Dedifferentiated amniotic fluid mesenchymal stem cell (primary cell): ENCODE results near the gene WNT7A.

ENCODE experiments used
- DNase-seq: peaks from one replicate; pipeline ENCODE4 v3.0.0-alpha.2; 2016; ENCODE audit errors: extremely low spot score

The WNT7A gene

DNA sequence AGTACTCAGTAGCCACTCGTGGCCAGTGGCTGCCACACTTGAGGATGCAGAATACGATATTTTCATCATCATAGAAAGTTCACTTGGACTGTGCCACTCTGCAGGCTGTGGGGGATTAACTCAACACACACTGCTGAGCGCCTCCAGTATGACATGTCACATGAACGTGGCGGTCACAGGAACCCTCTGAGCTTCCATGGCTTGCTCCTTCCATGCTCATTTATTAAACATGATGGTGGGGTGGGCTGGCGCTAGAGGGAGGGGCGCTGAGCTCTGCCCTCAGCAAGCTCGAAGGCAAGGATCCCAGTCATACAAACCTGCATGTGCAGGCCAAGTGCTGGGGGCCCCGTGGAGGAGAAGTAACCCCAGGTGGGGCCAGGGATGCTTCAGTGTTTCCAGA, 85.5 kb downstream of the WNT7A start:
- no peak for DNase-seq

DNA sequence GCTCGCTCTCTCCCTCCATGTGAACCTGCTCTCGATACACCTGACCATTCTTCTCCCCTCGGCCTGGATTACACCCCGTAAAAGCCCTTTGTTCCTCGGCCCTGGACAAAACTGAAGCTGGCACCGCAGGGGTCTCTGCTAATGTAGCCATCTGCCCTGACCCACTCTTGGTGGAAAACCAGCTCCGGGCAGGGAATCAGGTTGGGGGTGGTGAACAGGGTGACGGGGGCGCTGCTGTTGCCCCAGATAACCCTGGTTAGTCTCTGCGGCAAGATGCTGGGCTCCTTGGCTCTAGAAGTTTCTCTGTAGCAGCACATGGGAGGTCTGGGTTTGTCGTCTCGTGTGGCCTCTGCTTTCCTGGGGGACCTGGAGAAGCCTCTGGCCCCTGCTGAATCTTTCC, 86.4 kb downstream of the WNT7A start:
- no peak for DNase-seq

DNA sequence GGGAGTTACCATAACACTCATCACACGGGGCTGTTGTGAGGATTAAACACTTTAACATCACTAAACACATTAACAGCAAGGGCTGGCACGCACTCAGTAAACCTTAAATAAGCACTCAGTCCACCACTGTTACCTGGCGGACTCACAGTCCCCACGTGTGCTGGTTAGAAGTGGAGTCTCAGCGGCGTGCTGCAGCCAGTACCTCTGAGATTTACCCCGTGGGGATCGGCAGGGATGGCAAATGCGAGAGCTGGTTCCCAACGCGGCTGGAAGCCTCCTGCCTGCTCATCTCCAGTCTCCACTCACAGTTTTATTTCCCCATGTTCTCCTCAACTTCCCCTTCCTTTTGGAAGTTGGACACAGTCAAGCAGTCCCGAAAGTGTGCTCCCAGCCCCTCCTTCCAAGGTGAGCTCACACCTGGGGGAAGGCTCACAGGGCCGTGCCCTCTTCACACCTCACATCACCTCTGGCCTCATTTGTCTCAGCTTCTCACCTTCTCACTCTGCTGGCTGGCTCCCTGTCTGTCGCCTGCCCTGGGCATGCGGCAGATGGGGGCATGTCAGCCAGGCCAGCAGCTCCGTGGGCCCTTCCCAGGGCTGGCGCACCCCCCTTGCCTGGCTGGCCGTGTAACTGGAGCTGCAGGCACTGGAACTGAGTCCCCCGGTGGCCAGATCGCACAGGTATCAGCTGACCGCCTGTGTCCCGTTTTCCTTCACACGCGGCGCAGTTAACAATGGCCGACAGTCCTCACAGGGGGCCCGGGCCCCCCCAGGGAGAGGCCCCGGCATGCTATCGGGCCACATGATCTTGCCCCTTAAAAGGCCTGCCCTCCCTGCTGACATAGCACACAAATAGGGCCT, 87.1 kb downstream of the WNT7A start:
- no peak for DNase-seq

DNA sequence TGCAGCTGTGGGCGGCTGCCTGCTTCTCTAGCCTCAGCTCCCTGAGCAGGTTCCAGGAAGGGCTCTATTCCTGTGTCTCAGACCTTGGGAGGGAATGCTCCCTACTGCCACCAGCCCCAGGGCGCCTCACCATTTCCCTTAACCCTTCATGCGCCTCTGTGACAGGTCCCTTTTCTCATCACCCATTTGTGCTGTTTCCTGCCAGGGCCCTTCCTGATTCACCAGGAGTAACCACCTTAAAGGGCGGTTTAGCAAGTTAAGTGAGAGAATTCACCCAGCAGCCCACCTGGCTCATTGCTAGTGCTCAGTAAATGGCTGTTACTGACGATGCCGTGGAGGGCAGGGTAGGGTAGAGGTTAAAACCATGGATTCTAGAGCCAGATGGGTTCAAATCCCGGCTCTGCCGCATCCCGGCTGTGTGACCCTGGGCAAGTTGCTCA, 87.8 kb downstream of the WNT7A start:
- no peak for DNase-seq

GRCh38 chr3:13791198-13792050, 88.4 kb downstream of the WNT7A start:
- no peak for DNase-seq

DNA sequence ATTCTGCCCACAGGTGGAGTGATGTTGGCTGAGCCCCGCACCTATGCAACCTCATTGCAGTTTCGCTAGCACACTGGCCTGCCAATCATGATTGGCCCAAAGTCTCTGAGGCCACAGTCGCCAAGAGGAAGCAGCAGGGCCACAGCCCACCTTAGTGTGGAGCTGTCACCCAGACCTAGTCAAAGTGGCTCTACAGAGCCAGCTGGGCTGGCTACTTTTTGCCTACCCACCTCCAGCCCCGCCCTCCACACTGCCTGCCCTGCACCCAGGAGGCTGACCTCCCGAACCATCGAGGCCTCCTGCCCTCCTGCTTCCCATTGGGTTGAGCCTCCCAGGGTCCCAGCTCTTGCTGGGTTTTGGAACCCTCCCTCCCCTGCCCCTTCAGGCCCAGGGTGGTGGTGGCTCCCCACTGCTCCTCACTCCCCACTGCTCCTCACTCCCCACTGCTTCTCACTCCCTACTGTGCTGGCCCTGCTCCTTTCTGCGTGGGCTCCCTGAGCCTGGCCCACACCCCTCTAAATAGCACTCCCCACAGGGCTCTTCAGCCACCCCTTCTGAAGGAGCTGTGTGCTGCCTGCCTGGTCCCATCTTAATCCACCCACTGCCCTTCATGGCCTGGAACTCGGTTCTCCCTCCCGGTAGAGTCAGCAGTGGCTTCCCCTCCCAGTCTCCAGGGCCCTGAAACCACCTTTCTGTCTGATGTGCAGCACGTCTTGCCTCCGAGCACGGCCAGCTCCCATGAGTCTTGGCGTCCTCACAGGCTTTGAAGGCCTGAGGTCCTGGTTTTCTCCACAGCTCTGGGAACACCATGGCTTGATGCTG, 89.3 kb downstream of the WNT7A start:
- DNase-seq, result no peak

GRCh38 chr3:13788522-13789424, 91.1 kb downstream of the WNT7A start:
- no peak for DNase-seq

DNA sequence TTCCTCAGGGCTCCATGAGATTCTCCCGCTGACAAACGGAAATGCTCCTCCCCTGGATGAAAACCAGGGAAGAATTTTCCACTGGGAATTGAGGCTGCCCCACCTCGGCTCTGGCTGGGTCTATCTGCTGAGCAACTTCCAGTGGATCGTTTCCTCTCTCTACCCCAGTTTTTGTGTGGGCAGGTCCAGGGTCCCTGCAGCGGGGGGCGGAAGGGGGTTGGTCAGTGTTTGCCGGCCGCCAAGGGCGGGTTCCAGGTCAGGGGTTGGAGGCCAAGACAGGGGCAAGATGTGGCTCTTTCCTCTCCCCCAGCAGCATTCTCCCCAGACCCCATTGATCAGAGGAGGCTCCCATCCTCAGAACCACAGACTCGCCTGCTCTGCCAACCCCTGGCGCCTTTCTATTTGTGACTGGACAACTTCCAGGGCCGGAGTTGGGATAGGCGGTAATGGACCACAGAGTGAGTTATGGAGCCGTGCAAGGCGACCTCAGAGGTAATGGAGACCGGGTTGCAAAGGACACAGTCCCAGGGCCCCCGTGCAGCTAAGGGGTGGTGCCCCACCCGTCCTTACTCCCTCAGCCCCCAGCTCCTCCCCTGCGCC, 92.2 kb downstream of the WNT7A start:
- no peak for DNase-seq

- DNase-seq, result no peak
Observed at GRCh38 chr3:13786811-13787210, 93.1 kb downstream of the WNT7A start.

DNA sequence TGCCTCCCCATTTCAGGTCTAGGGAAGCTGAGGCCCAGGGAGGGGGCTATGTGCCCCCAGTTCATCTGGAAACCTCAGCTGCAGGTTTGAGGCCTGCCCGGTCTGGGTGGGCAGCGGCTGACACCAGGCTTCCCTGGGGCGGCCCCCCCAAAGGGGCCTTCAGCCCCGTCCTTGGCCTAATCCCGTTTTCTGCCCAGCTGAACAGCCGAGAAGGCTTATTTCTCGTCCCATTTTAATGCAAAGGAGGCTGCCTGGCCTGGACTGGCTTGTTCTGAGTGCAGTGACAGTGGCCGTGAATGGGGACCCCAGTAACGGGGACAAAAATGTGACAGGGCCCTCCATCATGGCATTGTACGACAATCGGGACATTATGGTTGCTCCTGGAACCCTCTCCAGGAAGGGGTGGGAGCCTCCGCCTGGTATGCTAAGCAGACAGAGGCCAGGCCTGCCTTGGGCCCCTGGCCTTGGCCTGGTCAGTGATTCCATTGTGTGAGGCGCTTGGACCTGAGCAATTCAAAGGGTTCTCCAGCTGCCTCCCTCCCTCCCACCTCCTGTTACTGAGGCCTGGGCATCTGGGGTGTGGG, 93.9 kb downstream of the WNT7A start:
- DNase-seq, result no peak

DNA sequence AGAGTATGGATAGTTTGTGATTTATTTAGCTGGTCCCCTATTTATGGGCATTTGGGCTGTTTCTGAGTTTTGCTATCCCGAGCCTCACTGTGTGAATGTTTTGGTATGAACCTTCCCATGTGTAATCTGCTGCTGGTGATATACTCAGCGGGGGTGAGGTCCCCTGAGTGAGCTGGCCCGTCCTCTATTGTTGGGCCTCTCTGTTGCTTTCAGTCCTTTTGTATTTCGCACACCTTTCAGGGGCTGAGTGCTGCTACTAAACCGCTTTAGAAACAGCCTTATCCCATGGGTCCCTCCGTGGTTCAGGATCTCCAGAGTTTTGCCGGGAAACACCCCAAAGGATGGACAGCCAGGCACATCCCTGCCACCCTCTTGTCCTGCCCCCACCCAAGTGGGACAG, 94.5 kb downstream of the WNT7A start:
- DNase-seq, result no peak

DNA sequence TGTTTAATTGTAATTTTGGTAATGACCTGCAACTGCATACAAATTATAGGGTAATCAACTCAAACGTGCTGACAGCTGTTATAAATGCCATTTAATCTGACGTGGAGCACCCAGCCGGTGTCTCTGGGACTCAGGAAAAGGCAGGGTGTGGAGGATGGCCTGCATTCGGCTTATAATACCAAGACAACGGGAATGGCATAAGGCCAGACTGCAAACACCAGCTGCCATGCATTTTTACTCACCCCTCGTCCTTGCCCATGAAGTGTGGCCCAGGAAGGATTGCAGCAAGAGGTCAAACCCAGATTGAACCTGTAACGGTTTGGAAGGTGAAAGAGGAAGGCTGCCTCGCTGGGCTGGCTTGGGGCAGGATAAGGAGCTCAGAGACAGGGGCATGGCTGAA, 96.4 kb downstream of the WNT7A start:
- DNase-seq, result no peak

DNA sequence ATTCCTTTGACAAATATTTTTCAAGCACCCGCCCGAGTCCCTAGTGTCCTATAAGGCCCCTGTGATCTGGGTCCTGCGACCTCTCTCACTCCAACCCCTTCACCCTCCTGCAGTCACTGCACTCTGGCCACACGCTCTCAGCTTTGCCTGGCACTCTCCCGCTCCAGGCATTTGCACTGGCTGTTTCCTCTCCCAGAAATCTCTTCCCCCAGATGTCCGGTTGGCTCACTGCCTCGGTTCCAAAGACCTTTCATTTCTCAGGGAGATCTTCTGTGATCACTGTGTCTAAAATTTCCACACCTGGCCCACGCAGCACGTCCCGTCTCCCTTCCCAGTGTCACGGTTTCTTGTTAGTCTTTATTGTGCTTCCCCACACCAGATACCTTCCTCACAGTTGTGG, 97.4 kb downstream of the WNT7A start:
- DNase-seq, result no peak

DNA sequence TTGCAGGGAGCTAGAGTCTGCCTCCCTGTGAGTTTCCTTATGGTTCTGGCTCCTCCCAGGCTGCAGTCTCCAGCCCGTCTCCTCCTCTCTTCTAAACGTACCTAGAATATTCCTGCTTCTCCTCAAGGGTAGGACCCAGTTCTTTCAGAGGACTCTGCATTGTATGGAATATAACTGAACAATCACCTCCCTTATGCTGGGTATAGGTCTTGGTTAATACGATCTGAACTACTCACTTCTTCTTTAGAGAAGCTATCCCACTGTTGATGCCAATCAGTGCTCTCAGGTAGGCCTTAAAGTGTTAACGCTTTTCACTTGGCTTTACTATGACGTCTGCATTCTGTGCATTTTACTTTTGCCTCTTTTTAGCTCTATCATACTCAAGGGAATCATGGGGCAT, 98.5 kb downstream of the WNT7A start:
- DNase-seq, result no peak

- no peak for DNase-seq
Observed at GRCh38 chr3:13780432-13781176, 99.3 kb downstream of the WNT7A start.

GRCh38 chr3:13776253-13777050, 103.4 kb downstream of the WNT7A start:
- DNase-seq, result no peak

DNA sequence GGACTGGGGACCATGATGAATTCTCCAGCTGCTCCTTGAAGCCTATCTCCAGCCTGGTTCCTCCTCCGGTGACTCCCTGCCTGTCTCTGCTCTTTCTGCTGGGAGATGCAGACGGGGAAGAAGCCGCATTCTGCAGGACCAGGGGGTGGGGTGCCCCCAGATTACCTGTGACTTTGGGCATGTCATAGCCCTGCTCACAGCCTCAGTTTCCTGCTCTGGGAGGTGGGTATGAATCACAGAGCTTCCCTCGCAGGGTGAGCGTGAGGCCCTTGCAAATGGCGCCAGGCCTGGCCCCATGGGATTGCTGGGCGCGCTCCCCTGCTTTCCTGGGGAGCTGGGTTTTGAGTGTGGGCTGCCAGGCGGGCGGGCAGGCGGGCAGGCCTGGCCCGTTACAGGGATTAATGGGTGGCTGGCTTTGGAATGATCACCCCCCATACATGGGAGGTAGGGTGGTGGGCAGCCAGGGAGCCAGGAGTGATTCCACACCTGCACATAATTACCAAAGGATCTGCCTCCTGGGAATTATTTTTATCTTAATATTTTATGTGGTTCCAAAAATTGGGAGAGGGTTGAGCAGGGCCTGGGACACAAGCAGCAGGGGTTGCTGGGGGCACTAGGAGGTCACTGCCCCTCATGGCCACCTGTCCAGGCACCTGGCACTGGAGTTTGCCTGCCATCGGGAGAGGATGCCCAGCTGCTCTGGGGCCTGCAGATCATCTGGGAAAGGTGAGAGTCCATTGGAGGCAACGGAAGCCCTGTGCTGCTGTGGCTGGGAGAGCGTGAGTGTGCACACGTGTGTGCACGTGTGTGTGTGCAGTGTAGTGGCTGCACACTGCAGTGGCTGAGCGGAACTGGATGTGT, 106.8 kb downstream of the WNT7A start:
- no peak for DNase-seq

- no peak for DNase-seq
Observed at GRCh38 chr3:13772321-13772745, 107.5 kb downstream of the WNT7A start.
